ENCODE measurements around the gene ACTG2.

DNA sequence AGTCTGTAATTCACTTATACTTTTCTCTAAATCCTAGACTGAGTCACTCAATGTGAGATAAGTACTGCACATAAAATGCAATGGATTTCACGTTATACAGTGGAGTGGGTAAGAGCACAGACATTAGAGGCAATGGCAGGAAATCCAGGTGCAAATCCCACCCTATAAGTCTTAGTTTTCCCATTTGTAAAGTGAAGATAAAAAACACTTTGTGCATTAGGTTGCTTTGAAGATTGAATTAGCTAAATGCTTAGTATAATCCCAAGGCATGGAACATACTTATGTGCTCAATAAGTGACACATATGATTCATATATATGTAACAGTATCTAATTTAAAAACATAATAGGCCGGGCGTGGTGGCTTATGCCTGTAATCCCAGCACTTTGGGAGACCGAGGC is 10.5 kb downstream of the ACTG2 start:
- TF ChIP-seq, protein P1, sequence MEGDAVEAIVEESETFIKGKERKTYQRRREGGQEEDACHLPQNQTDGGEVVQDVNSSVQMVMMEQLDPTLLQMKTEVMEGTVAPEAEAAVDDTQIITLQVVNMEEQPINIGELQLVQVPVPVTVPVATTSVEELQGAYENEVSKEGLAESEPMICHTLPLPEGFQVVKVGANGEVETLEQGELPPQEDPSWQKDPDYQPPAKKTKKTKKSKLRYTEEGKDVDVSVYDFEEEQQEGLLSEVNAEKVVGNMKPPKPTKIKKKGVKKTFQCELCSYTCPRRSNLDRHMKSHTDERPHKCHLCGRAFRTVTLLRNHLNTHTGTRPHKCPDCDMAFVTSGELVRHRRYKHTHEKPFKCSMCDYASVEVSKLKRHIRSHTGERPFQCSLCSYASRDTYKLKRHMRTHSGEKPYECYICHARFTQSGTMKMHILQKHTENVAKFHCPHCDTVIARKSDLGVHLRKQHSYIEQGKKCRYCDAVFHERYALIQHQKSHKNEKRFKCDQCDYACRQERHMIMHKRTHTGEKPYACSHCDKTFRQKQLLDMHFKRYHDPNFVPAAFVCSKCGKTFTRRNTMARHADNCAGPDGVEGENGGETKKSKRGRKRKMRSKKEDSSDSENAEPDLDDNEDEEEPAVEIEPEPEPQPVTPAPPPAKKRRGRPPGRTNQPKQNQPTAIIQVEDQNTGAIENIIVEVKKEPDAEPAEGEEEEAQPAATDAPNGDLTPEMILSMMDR (IDR thresholded peaks at IDR 0.05; ENCODE audit: low read length), result no peak
- TF ChIP-seq EZH2 (optimal IDR thresholded peaks at IDR 0.05; ENCODE audit: low read depth, low read length), result no peak

Measured in MM.1S (cell line).